HG03354 (cell line): ENCODE results near the gene TPCN2.
A peak's percentile ranks its signal among the peaks of the same experiment; 100 is the strongest.
"Not testable (repeated sequence)": the region's sequence is repeated elsewhere in the genome, so short reads cannot be mapped to it uniquely, and the experiment has no call there.

ENCODE experiments used
- ATAC-seq: cut with Tn5 transposase; IDR thresholded peaks from one replicate; pipeline ENCODE4 v1.9.1; 2021; ENCODE audit warnings: mild to moderate bottlenecking; ENCODE audit not compliant: unreplicated experiment, poor library complexity, severe bottlenecking

The TPCN2 gene

DNA sequence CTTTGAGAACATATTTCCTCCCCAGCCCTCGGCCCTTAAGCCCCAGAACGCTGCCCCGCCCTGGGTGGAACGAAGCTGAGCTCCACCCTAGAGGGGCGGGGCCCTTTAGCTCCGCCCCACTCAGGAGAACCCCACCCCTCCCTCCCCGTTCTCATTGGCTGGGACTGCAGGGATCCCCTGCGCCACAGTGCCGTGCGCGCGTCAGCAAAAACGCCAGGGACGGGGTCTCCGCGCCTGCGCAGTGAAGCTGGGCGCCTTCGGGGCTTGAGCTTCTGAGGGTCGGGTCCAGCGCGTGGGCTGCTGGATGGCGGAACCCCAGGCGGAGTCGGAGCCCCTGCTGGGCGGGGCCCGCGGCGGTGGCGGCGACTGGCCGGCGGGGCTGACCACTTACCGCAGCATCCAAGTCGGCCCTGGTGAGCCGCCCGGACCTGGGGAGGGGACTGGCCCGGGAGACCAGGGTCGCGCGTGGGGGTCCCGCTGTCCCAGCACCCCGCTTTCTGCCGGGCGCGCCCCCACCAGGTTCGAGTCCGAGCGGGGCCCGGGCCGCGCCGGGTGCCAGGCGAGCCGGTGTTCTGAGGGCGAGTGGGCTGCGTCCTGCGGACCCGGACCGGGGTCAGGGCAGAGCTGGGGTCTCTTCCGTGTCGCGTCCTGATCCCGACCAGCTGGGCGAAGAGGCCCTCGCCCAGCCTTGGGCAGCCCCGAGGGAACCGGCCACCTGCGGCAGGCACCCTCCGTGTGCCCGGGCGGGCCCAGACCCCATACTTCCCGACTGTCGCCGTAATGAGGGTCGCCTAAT lies at the start of gene TPCN2:
Gene TPCN2 (plus strand): TSS at position 239 of the 796 bp plus-strand sequence. CDS start 66 bp downstream, at position 305.
- peak; percentile 95 for ATAC-seq

DNA sequence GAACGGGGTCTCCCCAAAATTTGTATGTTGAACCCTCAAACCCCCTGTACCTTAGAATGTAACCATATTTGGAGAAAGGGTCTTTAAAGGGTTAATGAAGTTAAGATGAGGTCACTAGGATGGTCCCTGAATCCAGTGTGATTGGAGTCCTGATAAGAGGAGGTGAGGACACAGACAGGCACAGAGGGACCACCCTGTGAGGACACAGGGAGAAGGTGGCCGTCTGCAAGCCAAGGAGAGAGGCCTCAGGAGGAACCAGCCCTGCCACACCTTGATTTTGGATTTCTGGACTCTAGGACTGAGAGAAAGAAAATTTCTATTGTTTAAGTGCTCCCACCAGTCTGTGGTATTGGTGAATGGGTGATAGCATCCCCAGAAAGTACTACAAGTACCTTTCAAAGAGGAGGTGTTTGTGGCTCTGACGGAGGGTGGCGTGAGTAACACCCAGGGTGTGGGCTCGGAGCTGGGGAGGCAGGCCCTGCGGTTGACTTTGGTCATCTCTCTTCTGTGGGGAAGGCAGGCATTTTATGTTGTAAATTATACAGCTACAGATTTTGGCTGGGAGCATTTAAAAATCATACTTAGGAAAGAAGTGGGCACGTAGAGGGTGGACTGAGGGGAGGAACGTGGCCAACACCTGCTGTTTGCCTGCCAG lies 49.5 kb upstream of the TPCN2 start:
- ATAC-seq: no peak

DNA sequence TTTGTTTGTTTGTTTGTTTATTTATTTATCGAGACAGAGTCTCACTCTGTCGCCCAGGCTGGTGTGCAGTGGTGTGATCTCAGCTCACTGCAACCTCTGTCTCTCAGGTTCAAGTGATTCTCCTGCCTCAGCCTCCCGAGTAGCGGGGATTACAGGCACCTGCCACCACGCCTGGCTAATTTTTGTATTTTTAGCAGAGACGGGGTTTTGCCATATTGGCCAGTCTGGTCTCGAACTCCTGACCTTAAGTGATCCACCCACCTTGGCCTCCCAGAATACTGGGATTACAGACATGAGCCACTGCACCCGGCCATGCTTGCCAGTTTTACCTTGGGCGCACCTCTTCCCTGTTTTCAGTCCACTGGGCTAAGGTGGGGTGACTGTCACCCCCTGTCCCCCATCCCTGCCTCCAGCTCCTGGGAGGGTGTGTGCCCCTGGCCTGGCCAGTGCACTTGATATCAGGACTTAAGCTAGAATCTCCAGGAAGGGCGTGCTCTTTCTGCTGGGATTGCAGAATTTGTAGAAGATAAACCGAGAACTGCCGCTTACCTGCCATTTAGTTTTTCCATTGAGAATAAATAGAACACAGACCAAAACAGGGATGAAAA lies 48.9 kb upstream of the TPCN2 start:
- ATAC-seq: not testable (repeated sequence)

DNA sequence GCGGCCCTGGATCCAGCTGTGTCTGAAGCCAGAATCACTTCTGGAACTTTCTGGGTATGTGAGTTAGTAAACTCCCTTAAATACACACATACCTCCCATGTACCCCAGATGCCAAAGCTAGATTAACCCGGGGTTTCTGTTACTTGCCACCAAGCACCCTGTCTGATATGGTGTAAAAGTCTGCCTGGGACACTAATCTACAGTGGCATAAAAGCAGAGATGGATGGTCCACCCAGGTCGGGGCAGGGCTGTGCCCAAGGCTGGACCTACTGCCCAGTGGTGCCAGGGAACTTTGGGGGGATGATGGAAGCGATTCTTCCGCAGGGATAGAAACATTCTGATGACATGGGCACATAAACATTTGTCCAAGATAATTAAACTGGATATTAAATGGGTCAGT lies 48.3 kb upstream of the TPCN2 start:
- no peak for ATAC-seq

- no peak for ATAC-seq
These were observed 47.9 kb upstream of the TPCN2 start for GRCh38 chr11:69000831-69001242.

DNA sequence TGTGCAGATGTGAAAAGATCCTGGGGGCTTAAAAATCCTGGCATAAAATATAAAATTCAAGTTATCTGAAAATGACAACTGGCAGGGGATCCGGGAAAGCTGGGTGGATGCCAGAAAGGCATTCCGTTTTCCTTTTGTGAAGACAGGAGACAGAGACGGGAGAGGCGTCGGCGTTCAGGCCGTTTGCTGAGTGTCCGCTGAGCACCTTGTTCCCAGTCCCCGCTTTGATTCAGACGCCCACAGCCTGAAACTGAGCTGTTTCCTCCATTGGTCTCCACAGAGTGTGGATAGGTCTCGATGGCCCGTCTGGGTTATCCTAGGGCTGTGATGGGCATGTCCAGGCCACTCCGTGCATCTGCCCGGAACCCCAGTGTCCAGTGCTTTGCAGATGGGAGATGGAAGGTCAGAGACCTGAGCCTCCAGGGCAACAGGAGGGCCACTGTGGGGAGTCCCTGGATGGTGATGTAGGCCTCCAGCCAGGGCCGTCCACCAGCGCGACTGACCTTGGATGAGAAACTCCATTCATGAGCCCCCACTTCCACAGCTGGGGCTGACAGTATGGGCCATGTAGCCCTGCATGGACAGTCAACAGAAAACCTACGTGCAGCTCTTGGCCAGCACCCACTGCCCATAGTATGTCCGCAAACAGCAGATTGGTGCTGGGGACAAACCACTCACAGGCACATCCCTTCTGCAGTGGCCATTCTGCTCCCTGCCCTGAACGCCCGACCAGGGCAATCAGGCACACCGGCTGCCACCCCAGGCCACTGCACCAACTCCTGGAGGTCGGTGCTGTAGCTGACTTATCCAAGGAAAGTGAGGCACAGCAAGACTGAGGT lies 47.3 kb upstream of the TPCN2 start:
- ATAC-seq: no peak

DNA sequence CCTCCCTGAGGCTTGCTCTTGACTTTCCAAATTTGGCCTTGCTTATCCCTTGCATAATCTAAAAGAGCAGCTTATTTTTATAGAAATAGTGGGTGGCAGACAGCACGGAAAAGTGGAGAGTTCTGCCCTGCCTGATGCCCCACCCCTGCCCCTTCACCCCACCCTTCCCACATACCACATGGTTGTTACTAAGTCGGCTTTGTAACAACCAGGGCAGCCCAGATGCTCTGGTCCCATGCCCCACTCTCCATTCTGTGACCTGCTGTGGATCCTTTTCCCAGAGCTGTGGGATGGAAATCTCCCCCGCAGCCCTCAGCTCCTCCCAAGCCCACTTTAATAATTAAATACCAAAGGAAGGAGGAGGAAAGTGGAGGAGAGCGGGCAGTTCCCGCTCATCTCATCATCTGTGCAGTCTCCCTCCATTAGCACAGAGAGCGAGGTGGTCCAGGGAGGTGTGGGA lies 46.6 kb upstream of the TPCN2 start:
- ATAC-seq: no peak

GRCh38 chr11:69002570-69003231 lies 46.0 kb upstream of the TPCN2 start:
- ATAC-seq: no peak

GRCh38 chr11:69003301-69003865 lies 45.3 kb upstream of the TPCN2 start:
- ATAC-seq: no peak

- no peak for ATAC-seq
These were observed 44.8 kb upstream of the TPCN2 start for GRCh38 chr11:69003866-69004367.

DNA sequence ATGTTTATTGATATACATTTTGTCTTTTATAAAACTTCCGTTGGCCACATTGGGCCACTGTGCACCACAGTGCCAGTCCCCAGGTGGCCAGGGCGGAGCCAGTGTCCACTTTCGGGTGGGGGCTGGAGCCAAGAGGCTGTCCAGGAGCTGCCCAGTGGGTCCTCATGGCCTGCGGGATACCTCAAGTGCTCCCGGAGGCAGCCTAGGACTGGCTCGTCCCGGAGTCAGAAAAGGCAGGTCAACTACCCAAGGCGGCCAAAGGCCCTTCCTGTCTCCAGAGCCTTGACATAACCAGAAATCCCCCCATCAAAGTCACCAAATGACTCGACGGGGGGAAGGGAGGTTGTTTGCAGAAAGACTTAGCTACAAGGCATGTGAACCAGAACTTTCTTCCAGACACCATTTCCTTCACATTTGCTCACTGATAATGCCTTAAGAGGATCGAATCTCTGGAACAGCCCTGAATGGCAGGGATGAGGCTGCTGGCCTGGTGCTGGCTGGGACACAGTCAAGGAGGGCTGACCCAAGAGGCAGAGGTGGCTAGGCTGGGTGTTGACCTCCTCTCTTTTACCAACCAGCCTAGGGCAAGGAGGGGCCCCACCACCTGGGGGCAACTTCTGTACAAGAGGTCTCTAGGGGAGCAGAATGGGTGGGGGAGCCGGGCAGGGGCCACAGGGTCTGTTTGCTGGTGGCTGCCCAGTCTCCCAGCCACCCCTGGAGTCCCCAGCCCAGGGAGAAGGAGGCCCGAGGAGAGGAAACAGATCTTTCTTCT lies 44.1 kb upstream of the TPCN2 start:
- ATAC-seq: no peak

- no peak for ATAC-seq
These were observed 43.5 kb upstream of the TPCN2 start for GRCh38 chr11:69005183-69005630.

DNA sequence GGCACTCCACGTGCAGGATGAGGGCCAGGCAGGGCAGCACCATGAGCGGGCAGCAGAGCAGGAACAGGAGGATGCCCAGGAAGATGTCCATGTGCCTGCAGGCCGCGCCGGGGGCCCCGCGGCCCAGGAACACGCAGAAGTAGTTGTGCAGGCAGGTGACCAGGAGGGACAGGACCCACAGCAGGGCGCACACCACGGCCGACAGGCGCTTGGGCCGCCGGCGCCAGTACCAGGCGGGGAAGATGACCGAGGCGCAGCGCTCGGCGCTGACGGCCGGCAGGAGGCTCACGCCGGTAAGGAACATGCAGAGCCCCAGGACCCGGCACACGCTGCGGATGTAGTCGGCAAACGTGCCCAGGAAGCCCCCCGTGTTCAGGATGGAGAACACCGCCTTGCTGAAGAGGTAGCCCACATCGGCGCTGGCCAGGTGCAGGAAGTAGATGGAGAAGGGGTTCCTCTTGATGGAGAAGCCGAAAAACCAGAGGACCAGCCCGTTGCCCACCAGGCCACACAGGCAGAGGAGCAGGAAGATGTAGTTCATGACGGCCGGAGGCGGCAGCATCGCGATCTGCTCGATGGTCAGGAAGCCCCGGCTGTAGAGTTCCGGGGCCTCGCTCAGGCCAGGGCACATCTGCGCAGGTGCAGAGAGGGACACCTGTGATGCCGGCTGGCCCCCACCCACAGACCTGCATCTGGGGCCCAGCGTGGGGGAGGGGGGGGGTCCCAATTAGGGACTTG lies 42.9 kb upstream of the TPCN2 start:
- ATAC-seq: no peak

GRCh38 chr11:69006816-69007215 lies 41.9 kb upstream of the TPCN2 start:
- no peak for ATAC-seq

GRCh38 chr11:69007975-69008381 lies 40.8 kb upstream of the TPCN2 start:
- ATAC-seq: no peak

GRCh38 chr11:69008737-69009440 lies 39.8 kb upstream of the TPCN2 start:
- no peak for ATAC-seq
